DMS79 treated with DMSO at 0.1 percent for 48 hours (cell line): Measurements from ENCODE around the gene MTO1.
A peak's percentile ranks its signal among the peaks of the same experiment; 100 is the strongest.
"Not testable (repeated sequence)": the region's sequence is repeated elsewhere in the genome, so short reads cannot be mapped to it uniquely, and the experiment has no call there.

Source experiments
- DNase-seq: peaks from one replicate; lab custom pipeline; 2025; lab: John Stamatoyannopoulos, UW

Gene MTO1

GRCh38 chr6:73461537-73462350 is at the start of gene MTO1:
Gene MTO1, plus strand, starts transcription at chr6:73461737. Its CDS starts 118 bp downstream, at chr6:73461855.
- DNase-seq, result peak; percentile 89

- no peak for DNase-seq
These were observed 48.4 kb upstream of the MTO1 start for GRCh38 chr6:73413102-73413501.

GRCh38 chr6:73418081-73418741 is 43.3 kb upstream of the MTO1 start:
- DNase-seq, result no peak

GRCh38 chr6:73421534-73421933 is 40.0 kb upstream of the MTO1 start:
- no peak for DNase-seq

- no peak for DNase-seq
These were observed 26.3 kb upstream of the MTO1 start for GRCh38 chr6:73435236-73435635.

- DNase-seq, result no peak
These were observed 18.0 kb upstream of the MTO1 start for GRCh38 chr6:73443555-73443954.

- DNase-seq, result peak; percentile 75
These were observed 10.1 kb upstream of the MTO1 start for GRCh38 chr6:73451223-73452106.

GRCh38 chr6:73452107-73452461 is 9.5 kb upstream of the MTO1 start, which contains the start of gene CGAS:
Gene CGAS, minus strand, starts transcription at chr6:73452297. Its CDS starts 116 bp downstream, at chr6:73452181.
- peak; percentile 57 for DNase-seq

GRCh38 chr6:73455865-73456629 is 5.5 kb upstream of the MTO1 start:
- DNase-seq, result no peak

- DNase-seq, result not testable (repeated sequence)
These were observed 2.1 kb upstream of the MTO1 start for GRCh38 chr6:73459474-73459873.

GRCh38 chr6:73460056-73460455 is 1.5 kb upstream of the MTO1 start:
- DNase-seq, result no peak

GRCh38 chr6:73471686-73472290 is 10.3 kb downstream of the MTO1 start:
- DNase-seq, result no peak

GRCh38 chr6:73476723-73477122 is 15.2 kb downstream of the MTO1 start:
- DNase-seq, result no peak

- DNase-seq, result no peak
These were observed 15.9 kb downstream of the MTO1 start for GRCh38 chr6:73477407-73477806.

- no peak for DNase-seq
These were observed 20.4 kb downstream of the MTO1 start for GRCh38 chr6:73481969-73482368.

GRCh38 chr6:73484438-73484837 is 22.9 kb downstream of the MTO1 start:
- no peak for DNase-seq

GRCh38 chr6:73487473-73487872 is 25.9 kb downstream of the MTO1 start:
- no peak for DNase-seq

- no peak for DNase-seq
These were observed 29.8 kb downstream of the MTO1 start for GRCh38 chr6:73491377-73491776.

- DNase-seq, result no peak
These were observed 36.4 kb downstream of the MTO1 start for GRCh38 chr6:73497915-73498314.

- DNase-seq, result no peak
These were observed 41.7 kb downstream of the MTO1 start for GRCh38 chr6:73503027-73503772.

GRCh38 chr6:73504160-73504559 is 42.6 kb downstream of the MTO1 start:
- no peak for DNase-seq
